GM18505 (cell line): Measurements from ENCODE around the gene BTG2.
"Not testable (repeated sequence)": the region's sequence is repeated elsewhere in the genome, so short reads cannot be mapped to it uniquely, and the experiment has no call there.

Source experiments
- ATAC-seq: cut with Tn5 transposase; IDR thresholded peaks from one replicate; pipeline ENCODE4 v1.9.1; 2021; ENCODE audit not compliant: unreplicated experiment
- POLR2A ChIP-seq: IDR thresholded peaks from 4 replicates; pipeline ENCODE4 v1.6.1; 2011; ENCODE audit warnings: borderline replicate concordance; ENCODE audit not compliant: insufficient read depth, insufficient read length; ENCODE audit errors: extremely low read depth

Gene BTG2

DNA sequence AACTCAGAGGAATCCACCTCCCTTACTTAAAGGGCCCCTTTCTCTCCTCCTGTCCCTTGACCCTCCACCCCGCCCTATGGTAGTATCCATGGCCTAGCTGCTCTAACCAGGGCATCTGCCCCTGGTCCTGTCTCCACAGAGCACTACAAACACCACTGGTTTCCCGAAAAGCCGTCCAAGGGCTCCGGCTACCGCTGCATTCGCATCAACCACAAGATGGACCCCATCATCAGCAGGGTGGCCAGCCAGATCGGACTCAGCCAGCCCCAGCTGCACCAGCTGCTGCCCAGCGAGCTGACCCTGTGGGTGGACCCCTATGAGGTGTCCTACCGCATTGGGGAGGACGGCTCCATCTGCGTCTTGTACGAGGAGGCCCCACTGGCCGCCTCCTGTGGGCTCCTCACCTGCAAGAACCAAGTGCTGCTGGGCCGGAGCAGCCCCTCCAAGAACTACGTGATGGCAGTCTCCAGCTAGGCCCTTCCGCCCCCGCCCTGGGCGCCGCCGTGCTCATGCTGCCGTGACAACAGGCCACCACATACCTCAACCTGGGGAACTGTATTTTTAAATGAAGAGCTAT, 1.7 kb downstream of the BTG2 start:
- ATAC-seq, result no peak
- peak; percentile 52 for TF ChIP-seq POLR2A

DNA sequence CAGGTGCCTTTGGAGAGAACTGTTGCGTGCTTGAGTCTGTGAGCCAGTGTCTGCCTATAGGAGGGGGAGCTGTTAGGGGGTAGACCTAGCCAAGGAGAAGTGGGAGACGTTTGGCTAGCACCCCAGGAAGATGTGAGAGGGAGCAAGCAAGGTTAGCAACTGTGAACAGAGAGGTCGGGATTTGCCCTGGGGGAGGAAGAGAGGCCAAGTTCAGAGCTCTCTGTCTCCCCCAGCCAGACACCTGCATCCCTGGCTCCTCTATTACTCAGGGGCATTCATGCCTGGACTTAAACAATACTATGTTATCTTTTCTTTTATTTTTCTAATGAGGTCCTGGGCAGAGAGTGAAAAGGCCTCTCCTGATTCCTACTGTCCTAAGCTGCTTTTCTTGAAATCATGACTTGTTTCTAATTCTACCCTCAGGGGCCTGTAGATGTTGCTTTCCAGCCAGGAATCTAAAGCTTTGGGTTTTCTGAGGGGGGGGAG, 2.4 kb downstream of the BTG2 start:
- ATAC-seq, result no peak

DNA sequence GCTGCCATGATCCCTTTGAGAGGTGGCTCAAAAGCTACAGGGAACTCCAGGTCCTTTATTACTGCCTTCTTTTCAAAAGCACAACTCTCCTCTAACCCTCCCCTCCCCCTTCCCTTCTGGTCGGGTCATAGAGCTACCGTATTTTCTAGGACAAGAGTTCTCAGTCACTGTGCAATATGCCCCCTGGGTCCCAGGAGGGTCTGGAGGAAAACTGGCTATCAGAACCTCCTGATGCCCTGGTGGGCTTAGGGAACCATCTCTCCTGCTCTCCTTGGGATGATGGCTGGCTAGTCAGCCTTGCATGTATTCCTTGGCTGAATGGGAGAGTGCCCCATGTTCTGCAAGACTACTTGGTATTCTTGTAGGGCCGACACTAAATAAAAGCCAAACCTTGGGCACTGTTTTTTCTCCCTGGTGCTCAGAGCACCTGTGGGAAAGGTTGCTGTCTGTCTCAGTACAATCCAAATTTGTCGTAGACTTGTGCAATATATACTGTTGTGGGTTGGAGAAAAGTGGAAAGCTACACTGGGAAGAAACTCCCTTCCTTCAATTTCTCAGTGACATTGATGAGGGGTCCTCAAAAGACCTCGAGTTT, 3.1 kb downstream of the BTG2 start:
- ATAC-seq, result no peak
- TF ChIP-seq POLR2A, result no peak

More for the DNA sequence above, 2.4 kb downstream of the BTG2 start:
- peak; percentile 64 for TF ChIP-seq POLR2A

DNA sequence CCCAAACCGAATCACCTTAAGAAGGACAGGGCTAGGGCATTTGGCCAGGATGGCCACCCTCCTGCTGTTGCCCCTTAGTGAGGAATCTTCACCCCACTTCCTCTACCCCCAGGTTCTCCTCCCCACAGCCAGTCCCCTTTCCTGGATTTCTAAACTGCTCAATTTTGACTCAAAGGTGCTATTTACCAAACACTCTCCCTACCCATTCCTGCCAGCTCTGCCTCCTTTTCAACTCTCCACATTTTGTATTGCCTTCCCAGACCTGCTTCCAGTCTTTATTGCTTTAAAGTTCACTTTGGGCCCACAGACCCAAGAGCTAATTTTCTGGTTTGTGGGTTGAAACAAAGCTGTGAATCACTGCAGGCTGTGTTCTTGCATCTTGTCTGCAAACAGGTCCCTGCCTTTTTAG, 3.6 kb downstream of the BTG2 start:
- peak; percentile 76 for TF ChIP-seq POLR2A
- no peak for ATAC-seq

DNA sequence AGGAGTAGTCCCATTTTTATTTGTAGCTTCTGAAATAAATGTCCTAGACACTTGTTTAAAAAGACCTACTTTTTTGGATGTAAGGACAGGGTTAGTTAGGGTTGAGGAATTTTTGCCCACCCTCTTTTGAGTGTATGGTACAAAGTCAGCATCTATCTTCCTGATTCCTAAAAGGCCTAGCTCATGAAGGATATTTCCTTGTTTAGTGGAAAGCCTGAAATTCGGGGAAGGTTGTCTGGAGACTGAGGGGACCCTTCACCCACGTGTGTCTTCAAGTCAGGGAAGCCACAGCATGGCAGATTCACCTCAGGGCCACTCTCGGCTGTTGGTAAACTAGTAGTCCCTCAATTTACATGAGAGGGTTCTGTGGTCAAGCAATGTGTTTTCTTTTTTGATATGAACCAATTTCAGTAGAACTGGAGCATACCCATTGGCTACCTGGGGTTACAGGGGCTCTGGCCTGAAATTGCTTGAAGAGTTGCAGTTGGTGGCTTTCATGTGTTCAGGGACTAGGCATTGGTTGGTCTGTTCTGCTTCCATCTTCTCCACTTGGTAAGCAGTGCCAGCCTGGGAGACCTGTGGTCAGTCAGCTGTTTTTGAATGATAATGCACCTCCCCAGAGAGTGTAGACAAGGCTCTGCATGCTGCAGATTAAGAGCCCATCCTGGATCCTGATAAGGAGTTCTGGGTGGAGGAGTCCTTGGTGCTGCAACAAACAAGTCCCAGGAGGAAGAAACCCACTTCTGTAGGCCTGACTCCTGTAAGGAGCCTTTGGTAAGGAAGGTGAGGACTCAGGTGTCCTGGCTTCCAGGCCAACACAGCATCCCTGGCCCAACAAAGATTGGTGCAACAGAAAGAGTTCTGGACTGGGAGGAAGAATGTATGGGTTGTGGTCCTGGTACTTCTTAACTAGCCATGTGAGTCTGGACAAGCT, 6.3 kb downstream of the BTG2 start:
- TF ChIP-seq POLR2A, result no peak
- no peak for ATAC-seq

DNA sequence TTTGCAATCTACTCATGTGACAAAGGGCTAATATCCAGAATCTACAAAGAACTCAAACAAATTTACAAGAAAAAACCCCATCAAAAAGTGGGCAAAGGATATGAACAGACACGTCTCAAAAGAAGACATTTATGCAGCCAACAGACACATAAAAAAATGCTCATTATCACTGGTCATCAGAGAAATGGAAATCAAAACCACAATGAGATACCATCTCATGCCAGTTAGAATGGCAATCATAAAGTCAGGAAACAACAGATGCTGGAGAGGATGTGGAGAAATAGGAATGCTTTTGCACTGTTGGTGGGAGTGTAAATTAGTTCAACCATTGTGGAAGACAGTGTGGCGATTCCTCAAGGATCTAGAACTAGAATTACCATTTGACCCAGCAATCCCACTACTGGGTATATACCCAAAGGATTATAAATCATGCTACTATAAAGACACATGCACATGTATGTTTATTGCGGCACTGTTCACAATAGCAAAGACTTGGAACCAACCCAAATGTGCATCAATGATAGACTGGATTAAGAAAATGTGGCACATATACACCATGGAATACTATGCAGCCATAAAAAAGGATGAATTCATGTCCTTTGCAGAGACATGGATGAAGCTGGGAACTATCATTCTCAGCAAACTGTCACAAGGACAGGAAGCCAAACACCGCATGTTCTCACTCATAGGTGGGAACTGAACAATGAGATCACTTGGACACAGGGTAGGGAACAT, 8.9 kb downstream of the BTG2 start:
- not testable (repeated sequence) for ATAC-seq

DNA sequence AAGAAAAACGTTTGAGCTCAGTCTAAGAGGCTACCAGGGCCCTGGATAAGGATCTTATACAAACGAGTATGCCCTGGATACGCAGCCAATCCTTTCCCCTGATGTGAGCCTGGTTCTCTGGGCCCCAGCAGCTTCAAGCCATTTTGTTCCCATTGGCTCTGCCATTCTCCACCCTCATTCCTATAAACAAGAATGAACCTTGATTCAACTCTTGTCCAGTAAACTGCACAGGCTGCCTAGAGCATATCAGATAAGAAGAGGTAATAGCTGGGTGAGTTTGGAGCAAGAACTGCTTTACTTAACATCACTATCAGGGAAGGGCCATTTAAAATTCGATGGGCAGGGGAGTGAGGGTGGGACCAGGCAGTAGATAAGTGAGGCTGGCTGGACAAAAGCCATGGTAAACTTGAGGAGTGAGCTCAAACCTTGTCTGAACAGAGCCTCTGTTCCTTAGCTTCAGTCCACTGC, 11.3 kb downstream of the BTG2 start:
- no peak for TF ChIP-seq POLR2A
- ATAC-seq, result no peak

DNA sequence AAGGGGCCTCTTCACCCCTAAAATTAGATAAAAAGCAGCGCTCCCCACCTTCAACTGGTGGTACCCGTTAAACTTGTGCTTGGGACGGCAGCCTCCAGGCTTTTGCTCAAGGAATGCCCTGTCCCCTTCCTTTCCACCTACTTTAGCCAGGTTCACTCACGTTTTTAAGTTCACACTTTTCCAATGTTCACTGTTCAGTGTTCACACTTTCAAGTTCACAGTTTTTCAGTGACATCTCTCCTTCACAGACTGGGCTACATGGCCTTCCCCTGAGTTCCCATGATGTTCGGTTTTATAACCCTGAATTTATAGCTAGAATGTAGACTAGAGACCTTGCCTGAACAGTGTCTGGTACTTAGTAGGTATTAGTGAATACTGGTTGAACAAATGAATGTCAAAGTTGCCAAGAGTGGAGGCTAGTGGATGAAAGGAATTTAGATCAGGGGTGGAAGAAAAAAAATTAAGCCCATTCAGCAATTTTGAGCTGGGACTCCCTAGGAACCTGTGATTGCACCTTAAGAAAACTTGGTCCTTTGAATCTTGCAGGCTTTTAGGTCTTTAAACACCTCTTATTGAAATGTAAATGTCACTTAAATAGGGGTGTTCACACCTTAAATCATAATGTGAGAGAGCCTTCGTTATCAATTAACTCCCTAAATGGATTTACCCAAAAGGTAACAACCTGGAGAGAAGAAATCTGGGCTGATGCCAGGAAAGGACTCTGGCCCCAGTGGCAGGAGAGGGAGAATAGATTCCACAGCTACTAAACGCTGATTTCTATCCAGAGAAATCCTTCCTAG, 12.3 kb downstream of the BTG2 start:
- ATAC-seq, result no peak
- TF ChIP-seq POLR2A, result no peak

DNA sequence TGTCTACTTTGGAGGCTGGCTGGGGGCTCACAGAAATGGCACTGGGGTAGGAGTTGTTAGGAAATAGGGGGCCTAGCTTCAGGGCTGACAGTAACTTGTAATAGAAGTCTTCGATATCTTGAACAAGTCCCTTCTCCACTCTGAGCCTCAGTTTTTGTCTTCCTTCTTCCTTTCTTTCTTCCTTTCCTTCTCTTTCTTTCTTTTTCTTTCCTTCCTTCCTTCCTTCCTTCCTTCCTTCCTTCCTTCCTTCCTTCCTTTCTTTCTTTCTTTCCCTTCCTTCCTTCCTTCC, 12.9 kb downstream of the BTG2 start:
- no peak for TF ChIP-seq POLR2A
- ATAC-seq, result no peak

DNA sequence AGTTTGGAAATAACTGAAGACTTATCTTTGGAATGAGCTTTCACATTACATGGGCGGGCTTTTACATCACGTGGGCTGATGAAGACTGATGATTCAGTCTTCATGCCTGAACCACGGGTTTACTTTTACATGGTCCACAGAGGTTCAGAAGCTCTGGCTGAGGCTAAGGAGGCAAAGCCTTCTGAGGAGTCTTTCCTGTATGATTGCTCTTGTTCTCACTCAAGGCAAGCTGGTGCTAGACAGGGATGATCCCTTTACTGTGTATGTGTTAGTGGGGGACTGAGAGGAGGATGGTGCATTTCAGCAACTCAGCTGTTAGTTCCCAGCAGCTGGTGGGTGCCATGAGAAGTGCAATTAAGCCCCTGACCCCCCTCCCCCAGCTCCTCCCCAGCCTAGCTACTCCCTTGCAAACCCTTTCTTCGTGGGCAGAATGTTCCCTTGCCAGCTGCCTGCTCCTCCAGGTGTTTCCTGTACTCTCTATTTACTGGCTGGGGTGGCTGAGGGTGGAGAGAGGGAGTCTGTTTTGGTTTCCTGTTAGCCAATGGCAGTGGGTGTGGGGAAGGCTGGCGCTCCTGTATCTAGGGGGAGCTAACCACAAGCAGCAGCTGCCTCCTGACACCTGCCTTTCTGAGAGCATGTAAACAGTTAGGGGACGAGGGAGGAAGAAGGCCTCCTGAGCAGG, 15.4 kb downstream of the BTG2 start:
- peak; percentile 60 for ATAC-seq
- TF ChIP-seq POLR2A, result peak; percentile 39

DNA sequence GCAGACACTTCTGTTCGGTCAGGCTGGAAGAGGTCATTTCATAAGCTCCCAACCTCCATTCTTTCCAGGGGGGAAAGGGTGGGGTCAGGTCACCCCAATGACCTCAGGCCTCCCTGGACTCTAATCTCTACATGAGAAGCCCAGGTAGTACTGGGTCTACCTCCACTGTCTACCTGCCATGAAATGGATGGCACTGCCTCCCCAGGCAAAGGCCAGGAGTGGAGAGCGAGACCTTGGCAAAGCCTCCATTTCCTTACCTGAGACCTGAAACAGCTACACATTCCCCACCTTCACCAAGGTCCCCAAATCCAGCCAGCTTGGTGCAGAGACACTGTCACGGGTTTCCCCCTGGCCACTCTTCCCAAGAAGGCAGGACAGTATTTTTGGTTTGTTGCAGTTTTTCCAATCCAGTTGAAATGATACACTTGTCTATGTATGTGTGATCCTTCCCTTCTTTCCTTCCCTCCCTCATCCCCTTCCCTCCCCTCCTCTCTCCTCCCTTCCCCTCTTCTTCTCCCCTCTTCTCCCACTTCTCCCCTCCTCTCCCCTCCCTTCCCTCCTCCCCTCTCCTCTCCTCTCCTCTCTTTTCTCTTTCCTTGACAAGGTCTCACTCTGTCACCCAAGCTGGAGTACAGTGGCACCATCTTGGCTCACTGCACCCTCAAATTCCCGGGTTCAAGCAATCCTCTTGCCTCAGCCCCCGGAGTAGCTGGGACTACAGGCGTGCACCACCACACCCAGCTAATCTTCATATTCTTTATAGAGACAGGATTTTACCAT, 16.1 kb downstream of the BTG2 start:
- no peak for ATAC-seq
- TF ChIP-seq POLR2A, result no peak
